NCI-H1417 treated with DMSO at 0.1 percent for 48 hours (cell line): ENCODE measurements around the gene TRIM61.
"Not testable (repeated sequence)": the region's sequence is repeated elsewhere in the genome, so short reads cannot be mapped to it uniquely, and the experiment has no call there.

Source experiments
- DNase-seq: peaks from one replicate; lab custom pipeline; 2025; lab: John Stamatoyannopoulos, UW

Gene TRIM61

GRCh38 chr4:164977243-164978164 is at the start of gene TRIM61:
Gene TRIM61 (minus strand): TSS chr4:164977657. CDS start chr4:164970002, 7,655 bp downstream.
- no peak for DNase-seq

GRCh38 chr4:165025782-165026181 is 48.3 kb upstream of the TRIM61 start:
- DNase-seq: not testable (repeated sequence)

DNA sequence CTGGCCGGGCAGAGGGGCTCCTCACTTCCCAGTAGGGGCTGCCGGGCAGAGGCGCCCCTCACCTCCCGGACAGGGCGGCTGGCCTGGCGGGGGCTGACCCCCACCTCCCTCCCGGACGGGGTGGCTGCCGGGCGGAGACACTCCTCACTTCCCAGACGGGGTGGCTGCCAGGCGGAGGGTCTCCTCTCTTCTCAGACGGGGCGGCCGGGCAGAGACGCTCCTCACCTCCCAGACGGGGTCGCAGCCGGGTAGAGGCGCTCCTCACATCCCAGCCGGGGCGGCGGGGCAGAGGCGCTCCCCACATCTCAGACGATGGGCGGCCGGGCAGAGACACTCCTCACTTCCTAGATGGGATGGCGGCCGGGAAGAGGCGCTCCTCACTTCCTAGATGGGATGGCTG is 42.5 kb upstream of the TRIM61 start:
- DNase-seq: not testable (repeated sequence)

GRCh38 chr4:165016971-165017370 is 39.5 kb upstream of the TRIM61 start:
- no peak for DNase-seq

- DNase-seq: no peak
These were observed 36.2 kb upstream of the TRIM61 start for GRCh38 chr4:165013691-165014090.

GRCh38 chr4:165011403-165011802 is 33.9 kb upstream of the TRIM61 start:
- DNase-seq: no peak

DNA sequence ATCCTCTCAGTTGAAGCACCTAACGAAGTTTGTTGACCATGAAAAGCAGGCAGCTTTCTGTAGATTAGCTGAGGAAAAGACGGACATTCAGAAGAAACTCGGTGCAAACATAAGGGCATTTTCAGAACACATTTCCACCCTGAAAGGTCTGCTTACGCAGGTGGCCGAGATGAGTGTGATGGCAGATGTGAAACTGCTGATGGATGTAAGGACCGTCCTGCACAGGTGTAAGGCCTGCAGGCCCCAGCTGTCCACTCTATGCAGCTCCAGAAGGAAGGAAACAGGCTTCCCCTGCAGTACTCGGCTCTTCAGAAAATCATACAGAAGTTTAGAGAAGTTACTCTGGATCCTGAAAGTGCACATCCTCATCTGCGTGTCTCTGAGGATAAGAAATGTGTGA is 33.5 kb upstream of the TRIM61 start:
- DNase-seq: no peak

GRCh38 chr4:165010487-165010886 is 33.0 kb upstream of the TRIM61 start:
- no peak for DNase-seq

GRCh38 chr4:165009493-165010227 is 32.2 kb upstream of the TRIM61 start:
- no peak for DNase-seq

DNA sequence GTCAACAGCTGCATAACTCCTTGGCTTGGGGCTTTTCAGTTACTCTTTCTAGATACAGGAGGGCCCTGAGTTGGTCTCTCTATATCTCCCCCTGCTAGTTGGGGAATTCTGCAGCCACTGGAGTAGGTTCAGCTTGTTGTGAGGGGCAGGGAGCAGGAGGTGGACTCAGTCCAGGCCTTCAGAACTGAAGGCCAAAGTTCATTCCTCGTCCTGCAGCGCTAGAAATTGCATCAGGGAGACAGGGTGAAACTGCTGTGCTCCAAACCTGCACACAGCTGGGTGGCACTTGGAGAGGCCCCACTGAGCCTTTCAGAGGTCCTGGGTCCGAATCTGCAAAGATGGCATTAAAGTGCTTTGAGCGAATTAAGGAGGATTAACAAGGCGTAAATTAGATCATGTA is 29.4 kb upstream of the TRIM61 start:
- DNase-seq: no peak

DNA sequence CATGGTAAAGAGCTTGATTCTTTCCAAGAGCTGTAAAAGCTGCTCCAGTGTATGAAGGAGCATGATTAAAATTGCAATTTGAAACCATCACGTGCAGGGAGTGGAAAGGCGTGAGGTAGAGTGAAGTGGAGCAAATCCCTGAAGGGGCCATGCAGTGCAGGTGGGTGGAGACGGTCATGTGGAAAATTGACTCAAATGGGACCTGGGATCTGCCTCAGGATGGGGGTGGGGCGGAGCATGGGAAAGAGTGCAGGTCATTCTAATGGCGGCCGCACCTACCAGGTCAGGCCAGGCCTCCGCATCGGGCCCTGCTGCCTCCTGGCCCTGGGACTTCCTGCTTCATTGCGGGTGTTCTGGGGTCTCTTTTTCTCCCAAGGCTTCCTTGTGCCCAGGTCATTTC is 29.0 kb upstream of the TRIM61 start:
- no peak for DNase-seq

DNA sequence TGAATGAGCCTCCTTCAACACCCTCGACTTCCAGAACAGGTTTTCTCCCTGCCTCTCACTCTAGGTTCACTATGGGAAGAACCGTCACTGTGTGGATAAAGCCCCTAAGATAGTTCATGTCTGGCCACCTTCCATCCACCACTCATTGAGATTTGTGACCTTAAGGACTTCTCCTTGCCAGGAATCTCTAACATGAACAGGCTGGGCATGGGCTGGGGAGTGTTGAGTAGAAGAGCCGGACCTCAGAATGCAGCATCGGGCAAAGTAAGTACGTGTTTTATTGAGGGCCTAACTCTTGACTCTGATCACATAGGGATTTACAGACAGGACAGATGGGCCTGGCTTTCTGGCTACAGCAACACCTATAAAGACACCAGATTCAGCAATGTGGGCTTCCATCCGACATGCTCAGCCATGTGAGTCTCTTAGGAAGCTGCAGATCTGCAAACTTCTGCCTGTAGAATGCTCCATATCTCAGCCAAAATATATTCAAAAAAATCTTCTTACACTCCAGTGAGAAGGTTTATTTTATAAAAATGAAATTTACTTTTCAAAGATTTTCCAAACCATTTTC is 28.0 kb upstream of the TRIM61 start:
- no peak for DNase-seq

DNA sequence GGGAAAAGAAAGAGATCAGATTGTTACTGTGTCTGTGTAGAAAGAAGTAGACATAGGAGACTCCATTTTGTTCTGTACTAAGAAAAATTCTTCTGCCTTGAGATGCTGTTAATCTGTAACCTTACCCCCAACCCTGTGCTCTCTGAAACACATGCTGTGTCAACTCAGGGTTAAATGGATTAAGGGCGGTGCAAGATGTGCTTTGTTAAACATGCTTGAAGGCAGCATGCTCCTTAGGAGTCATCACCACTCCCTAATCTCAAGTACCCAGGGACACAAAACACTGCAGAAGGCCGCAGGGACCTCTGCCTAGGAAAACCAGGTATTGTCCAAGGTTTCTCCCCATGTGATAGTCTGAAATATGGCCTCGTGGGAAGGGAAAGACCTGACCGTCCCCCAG is 24.5 kb upstream of the TRIM61 start:
- DNase-seq: not testable (repeated sequence)

DNA sequence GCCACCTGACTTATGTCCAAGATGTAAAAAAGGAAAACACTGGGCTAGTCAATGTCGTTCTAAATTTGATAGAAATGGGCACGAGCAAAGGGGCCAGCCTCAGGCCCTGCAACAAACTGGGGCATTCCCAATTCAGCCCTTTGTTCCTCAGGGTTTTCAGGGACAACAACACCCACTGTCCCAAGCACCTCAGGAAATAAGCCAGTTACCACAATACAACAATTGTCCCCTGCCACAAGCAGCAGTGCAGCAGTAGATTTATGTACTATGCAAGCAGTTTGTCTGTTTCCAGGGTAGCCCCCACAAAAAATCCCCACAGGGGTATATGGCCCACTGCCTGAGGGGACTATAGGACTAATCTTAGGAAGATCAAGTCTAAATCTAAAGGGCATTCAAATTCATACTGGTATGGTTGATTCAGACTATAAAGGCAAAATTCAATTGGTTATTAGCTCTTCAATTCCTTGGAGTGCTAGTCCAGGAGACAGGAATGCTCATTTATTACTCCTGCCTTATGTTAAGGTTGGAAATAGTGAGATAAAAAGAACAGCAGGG is 21.1 kb upstream of the TRIM61 start:
- DNase-seq: not testable (repeated sequence)

GRCh38 chr4:164997941-164998340 is 20.5 kb upstream of the TRIM61 start:
- no peak for DNase-seq

DNA sequence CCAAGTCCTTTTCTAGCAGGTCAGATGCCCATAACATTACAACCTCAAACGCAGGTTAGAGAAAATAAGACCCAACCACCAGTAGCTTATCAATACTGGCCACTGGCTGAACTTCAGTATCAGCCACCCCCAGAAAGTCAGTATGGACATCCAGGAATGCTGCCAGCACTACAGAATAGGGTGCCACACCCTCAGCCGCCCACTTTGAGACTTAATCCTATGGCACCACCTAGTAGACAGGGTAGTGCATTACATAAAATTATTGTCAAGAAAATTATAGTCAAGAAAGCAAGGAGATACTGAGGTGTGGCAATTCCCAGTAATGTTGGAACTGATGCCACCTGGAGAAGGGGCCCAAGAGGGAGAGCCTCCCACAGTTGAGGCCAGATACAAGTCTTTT is 19.9 kb upstream of the TRIM61 start:
- DNase-seq: no peak

GRCh38 chr4:164996123-164996522 is 18.7 kb upstream of the TRIM61 start:
- DNase-seq: not testable (repeated sequence)

DNA sequence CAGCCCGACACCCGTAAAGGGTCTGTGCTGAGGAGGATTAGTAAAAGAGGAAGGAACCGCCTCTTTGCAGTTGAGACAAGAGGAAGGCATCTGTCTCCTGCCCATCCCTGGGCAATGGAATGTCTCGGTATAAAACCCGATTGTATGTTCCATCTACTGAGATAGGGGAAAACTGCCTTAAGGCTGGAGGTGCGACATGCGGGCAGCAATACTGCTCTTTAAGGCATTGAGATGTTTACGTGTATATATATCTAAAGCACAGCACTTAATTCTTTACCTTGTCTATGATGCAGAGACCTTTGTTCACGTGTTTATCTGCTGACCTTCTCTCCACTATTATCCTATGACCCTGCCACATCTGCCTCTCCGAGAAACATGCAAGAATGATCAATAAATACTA is 13.3 kb upstream of the TRIM61 start:
- not testable (repeated sequence) for DNase-seq

DNA sequence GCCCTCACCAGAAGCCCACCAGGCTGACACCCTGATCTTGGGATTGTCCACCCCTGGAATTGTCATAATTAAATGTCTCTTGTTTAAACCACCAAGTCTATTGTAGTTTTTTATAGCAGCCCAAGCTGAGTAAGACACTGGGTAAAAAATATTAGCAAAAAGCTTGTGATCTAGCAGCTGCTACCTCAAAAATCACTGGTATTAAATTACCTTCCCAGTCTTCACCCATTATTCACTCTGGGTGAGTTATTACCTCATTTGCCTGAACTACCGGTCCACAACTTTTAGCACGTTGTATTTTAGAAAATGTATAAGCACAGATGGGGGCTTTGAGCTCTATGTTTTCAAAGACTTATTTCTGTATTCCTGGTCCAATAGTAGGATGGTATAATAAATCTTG is 12.0 kb upstream of the TRIM61 start:
- DNase-seq: no peak

GRCh38 chr4:164971929-164972328 is 5.5 kb downstream of the TRIM61 start:
- DNase-seq: not testable (repeated sequence)

- no peak for DNase-seq
These were observed 17.6 kb downstream of the TRIM61 start for GRCh38 chr4:164959896-164960295.

GRCh38 chr4:164959421-164959820 is 18.0 kb downstream of the TRIM61 start:
- DNase-seq: not testable (repeated sequence)
